ENCODE measurements around the gene ZFAND2A.
"Not testable (repeated sequence)": the region's sequence is repeated elsewhere in the genome, so short reads cannot be mapped to it uniquely, and the experiment has no call there.

- TF ChIP-seq, protein P1, sequence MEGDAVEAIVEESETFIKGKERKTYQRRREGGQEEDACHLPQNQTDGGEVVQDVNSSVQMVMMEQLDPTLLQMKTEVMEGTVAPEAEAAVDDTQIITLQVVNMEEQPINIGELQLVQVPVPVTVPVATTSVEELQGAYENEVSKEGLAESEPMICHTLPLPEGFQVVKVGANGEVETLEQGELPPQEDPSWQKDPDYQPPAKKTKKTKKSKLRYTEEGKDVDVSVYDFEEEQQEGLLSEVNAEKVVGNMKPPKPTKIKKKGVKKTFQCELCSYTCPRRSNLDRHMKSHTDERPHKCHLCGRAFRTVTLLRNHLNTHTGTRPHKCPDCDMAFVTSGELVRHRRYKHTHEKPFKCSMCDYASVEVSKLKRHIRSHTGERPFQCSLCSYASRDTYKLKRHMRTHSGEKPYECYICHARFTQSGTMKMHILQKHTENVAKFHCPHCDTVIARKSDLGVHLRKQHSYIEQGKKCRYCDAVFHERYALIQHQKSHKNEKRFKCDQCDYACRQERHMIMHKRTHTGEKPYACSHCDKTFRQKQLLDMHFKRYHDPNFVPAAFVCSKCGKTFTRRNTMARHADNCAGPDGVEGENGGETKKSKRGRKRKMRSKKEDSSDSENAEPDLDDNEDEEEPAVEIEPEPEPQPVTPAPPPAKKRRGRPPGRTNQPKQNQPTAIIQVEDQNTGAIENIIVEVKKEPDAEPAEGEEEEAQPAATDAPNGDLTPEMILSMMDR (IDR thresholded peaks at IDR 0.05): not testable (repeated sequence)
- TF ChIP-seq POLR2AphosphoS5, POLR2A, EP300 (IDR thresholded peaks at IDR 0.05): not testable (repeated sequence)
Observed at GRCh38 chr7:1115171-1116045, 44.6 kb downstream of the ZFAND2A start.

Data from suprapubic skin (tissue), 4 donors.